Raji (cell line): ENCODE data around the gene MRPL38.

Source experiments
- POLR2A ChIP-seq: IDR thresholded peaks from 2 replicates; pipeline ENCODE4 v1.6.1; 2011; ENCODE audit warnings: low read depth, low read length, control low read depth; ENCODE audit not compliant: insufficient read depth

The MRPL38 gene

GRCh38 chr17:75904749-75905521 is at the start of gene MRPL38:
Gene MRPL38, minus strand, starts transcription at chr17:75904884. Its CDS starts 9 bp downstream, at chr17:75904875.
- peak; percentile 85 for TF ChIP-seq POLR2A

- TF ChIP-seq POLR2A: no peak
Measured at GRCh38 chr17:75950855-75951554, 46.3 kb upstream of the MRPL38 start.

GRCh38 chr17:75950421-75950820 is 45.7 kb upstream of the MRPL38 start:
- no peak for TF ChIP-seq POLR2A

GRCh38 chr17:75945211-75945610 is 40.5 kb upstream of the MRPL38 start:
- no peak for TF ChIP-seq POLR2A

- no peak for TF ChIP-seq POLR2A
Measured at GRCh38 chr17:75943491-75943890, 38.8 kb upstream of the MRPL38 start.

- TF ChIP-seq POLR2A: no peak
Measured at GRCh38 chr17:75942473-75942872, 37.8 kb upstream of the MRPL38 start.

GRCh38 chr17:75941442-75941819 is 36.7 kb upstream of the MRPL38 start:
- no peak for TF ChIP-seq POLR2A

GRCh38 chr17:75940727-75941441 is 36.2 kb upstream of the MRPL38 start, which contains the start of gene FBF1:
Gene FBF1, minus strand, starts transcription at chr17:75941042. Its CDS starts 2,893 bp downstream, at chr17:75938149.
- peak; percentile 87 for TF ChIP-seq POLR2A

- no peak for TF ChIP-seq POLR2A
Measured at GRCh38 chr17:75937652-75938051, 33.0 kb upstream of the MRPL38 start.

GRCh38 chr17:75933808-75934207 is 29.1 kb upstream of the MRPL38 start:
- no peak for TF ChIP-seq POLR2A

GRCh38 chr17:75932852-75933251 is 28.2 kb upstream of the MRPL38 start:
- no peak for TF ChIP-seq POLR2A

GRCh38 chr17:75931062-75931461 is 26.4 kb upstream of the MRPL38 start:
- TF ChIP-seq POLR2A: no peak

- no peak for TF ChIP-seq POLR2A
Measured at GRCh38 chr17:75927286-75927922, 22.7 kb upstream of the MRPL38 start.

- TF ChIP-seq POLR2A: no peak
Measured at GRCh38 chr17:75926456-75926855, 21.8 kb upstream of the MRPL38 start.

- TF ChIP-seq POLR2A: no peak
Measured at GRCh38 chr17:75925912-75926311, 21.2 kb upstream of the MRPL38 start.
